PC-3 (cell line): ENCODE data around the gene TMEM219.

ENCODE experiments used
- CTCF ChIP-seq: fragments of 300-600 bp; sonication (generic); conservative IDR thresholded peaks from 2 replicates; pipeline ENCODE4 v1.5.1; 2017; ENCODE audit warnings: antibody characterized with exemption, low read depth, mild to moderate bottlenecking, low read length
- EZH2 ChIP-seq: fragments of 300-600 bp; sonication (generic); IDR thresholded peaks from one replicate; pipeline ENCODE4 v1.6.1; 2017; ENCODE audit warnings: antibody characterized with exemption, mild to moderate bottlenecking, low read length; ENCODE audit not compliant: unreplicated experiment
- EZH2phosphoT487 ChIP-seq: fragments of 300-600 bp; sonication (generic); IDR thresholded peaks from 2 replicates; pipeline ENCODE4 v1.6.1; 2018; ENCODE audit warnings: mild to moderate bottlenecking, antibody characterized with exemption, low read length, borderline replicate concordance

- TF ChIP-seq CTCF: no peak
- TF ChIP-seq EZH2: no peak
- no peak for TF ChIP-seq EZH2phosphoT487
Measured at GRCh38 chr16:29977063-29977825, 15.4 kb downstream of the TMEM219 start.
